Measurements from ENCODE around the gene AR. TPM values are rescaled to one million over a fixed set of nuclear protein-coding genes. Genes with fewer than 3 reads are reported as not detected.
A peak's percentile ranks its signal among the peaks of the same experiment; 100 is the strongest.

Gene AR, protein sequence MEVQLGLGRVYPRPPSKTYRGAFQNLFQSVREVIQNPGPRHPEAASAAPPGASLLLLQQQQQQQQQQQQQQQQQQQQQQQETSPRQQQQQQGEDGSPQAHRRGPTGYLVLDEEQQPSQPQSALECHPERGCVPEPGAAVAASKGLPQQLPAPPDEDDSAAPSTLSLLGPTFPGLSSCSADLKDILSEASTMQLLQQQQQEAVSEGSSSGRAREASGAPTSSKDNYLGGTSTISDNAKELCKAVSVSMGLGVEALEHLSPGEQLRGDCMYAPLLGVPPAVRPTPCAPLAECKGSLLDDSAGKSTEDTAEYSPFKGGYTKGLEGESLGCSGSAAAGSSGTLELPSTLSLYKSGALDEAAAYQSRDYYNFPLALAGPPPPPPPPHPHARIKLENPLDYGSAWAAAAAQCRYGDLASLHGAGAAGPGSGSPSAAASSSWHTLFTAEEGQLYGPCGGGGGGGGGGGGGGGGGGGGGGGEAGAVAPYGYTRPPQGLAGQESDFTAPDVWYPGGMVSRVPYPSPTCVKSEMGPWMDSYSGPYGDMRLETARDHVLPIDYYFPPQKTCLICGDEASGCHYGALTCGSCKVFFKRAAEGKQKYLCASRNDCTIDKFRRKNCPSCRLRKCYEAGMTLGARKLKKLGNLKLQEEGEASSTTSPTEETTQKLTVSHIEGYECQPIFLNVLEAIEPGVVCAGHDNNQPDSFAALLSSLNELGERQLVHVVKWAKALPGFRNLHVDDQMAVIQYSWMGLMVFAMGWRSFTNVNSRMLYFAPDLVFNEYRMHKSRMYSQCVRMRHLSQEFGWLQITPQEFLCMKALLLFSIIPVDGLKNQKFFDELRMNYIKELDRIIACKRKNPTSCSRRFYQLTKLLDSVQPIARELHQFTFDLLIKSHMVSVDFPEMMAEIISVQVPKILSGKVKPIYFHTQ
- total RNA-seq (10 to 100 TPM; 18.4 to 35.2 (median 27.0) TPM), polyA plus RNA-seq (1 to 10 TPM; 1.7 to 3.0 TPM)
- long read RNA-seq, donor 1, full-length matches to known transcripts: 16 of 36 reads
- long read RNA-seq, donor 1, partial matches to known transcripts: 3 of 36 reads
- long read RNA-seq, donor 1, other reads (novel, unspliced or antisense): 17 of 36 reads
- long read RNA-seq, donor 2, full-length matches to known transcripts: 10 of 25 reads
- long read RNA-seq, donor 2, partial matches to known transcripts: 0 of 25 reads
- long read RNA-seq, donor 2, other reads (novel, unspliced or antisense): 15 of 25 reads
- long read RNA-seq, donor 3, full-length matches to known transcripts: 38 of 54 reads
- long read RNA-seq, donor 3, partial matches to known transcripts: 3 of 54 reads
- long read RNA-seq, donor 3, other reads (novel, unspliced or antisense): 13 of 54 reads

DNA sequence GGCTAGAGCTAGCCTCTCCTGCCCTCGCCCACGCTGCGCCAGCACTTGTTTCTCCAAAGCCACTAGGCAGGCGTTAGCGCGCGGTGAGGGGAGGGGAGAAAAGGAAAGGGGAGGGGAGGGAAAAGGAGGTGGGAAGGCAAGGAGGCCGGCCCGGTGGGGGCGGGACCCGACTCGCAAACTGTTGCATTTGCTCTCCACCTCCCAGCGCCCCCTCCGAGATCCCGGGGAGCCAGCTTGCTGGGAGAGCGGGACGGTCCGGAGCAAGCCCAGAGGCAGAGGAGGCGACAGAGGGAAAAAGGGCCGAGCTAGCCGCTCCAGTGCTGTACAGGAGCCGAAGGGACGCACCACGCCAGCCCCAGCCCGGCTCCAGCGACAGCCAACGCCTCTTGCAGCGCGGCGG lies at the start of gene AR:
Gene AR (plus strand): TSS at position 204 of the 400 bp plus-strand sequence. CDS start 1,126 bp downstream, outside the sequence.
- DNase-seq (peak; percentile 60 to 70), ATAC-seq (peak; percentile 75 to 87 (median 80))
- 0 to 6% methylated on average over 8 to 30 of the region's 30 CpGs for WGBS, 2 donors
- peak within 1 kb of the TSS in 8 of 10 donors; percentile 35 to 75 (median 68) for H3K27ac ChIP-seq
- TF ChIP-seq, protein P1, sequence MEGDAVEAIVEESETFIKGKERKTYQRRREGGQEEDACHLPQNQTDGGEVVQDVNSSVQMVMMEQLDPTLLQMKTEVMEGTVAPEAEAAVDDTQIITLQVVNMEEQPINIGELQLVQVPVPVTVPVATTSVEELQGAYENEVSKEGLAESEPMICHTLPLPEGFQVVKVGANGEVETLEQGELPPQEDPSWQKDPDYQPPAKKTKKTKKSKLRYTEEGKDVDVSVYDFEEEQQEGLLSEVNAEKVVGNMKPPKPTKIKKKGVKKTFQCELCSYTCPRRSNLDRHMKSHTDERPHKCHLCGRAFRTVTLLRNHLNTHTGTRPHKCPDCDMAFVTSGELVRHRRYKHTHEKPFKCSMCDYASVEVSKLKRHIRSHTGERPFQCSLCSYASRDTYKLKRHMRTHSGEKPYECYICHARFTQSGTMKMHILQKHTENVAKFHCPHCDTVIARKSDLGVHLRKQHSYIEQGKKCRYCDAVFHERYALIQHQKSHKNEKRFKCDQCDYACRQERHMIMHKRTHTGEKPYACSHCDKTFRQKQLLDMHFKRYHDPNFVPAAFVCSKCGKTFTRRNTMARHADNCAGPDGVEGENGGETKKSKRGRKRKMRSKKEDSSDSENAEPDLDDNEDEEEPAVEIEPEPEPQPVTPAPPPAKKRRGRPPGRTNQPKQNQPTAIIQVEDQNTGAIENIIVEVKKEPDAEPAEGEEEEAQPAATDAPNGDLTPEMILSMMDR (IDR thresholded peaks at IDR 0.05): no peak
- peaks cover 0 to 5% (median 0%) of the 10 kb centered on the region in 9 donors for H3K4me1 ChIP-seq
- H3K9me3 ChIP-seq: no peaks in the 10 kb centered on the region
- no peaks in the 10 kb centered on the region for H3K36me3 ChIP-seq
- peaks cover 0 to 79% (median 0%) of the 10 kb centered on the region in 7 donors for H3K27me3 ChIP-seq
- peak within 1 kb of the TSS; percentile 36 to 57 (median 50) for H3K4me3 ChIP-seq
- intact Hi-C loops (cut with DNase I): loop anchor here in 3 of 10 donors (10.0 kb wide), 2 partner anchors 171 to 181 kb away; no protein-coding TSS in a partner anchor

DNA sequence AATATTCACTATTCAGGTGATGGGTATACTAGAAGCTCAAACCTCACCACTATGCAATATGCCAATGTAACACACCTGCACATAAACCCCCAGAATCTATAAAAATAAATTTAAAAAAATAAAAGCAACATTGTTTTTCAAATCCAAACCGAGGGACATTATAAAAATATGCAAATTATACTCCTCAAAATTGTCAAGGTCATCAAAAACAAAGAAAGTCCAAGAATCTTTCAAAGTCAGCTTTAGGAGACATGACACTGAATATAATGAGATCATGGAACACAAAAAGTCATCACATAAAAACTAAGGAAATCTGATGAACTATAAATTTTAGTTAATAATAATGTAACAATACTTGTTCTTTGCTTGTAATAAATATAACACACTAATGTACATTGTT lies 43.2 kb upstream of the AR start:
- intact Hi-C loops (cut with DNase I): no loop called here

DNA sequence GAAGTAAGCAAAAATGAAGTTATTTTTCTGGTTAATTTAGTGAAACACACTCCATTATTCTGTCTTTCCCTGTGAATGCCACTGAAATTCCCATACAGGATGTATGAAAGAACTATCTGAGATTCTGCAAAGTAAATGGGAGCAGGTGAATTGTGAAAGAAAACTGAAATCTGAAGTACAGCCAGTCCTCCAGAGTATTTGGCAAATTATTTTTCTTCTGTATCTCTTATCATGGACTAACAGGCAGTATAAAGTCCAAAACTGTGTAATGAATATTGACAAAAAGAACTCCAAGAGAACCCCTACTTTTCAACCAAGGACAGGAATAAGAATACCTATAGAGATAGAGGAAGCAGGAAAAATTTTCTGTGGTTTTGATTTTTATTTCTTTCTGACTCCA lies 40.8 kb upstream of the AR start:
- TF ChIP-seq, protein P1 (IDR thresholded peaks at IDR 0.05): no peak
- DNase-seq (no peak), ATAC-seq (no peak)
- Histone ChIP-seq H3K36me3 (no peaks in the 10 kb centered on the region), H3K4me1 (no peaks in the 10 kb centered on the region), H3K9me3 (peaks cover 0 to 14% (median 3%) of the 10 kb centered on the region in 11 donors), H3K27me3 (no peaks in the 10 kb centered on the region), H3K4me3 (no peak overlapping the region), H3K27ac (no peak overlapping the region)
- intact Hi-C loops (cut with DNase I): no loop called here

More for the DNA sequence above, 43.2 kb upstream of the AR start:
- H3K4me1 ChIP-seq: no peaks in the 10 kb centered on the region
- no peak overlapping the region for H3K27ac ChIP-seq
- peaks cover 0 to 5% (median 0%) of the 10 kb centered on the region in 11 donors for H3K9me3 ChIP-seq
- no peak for DNase-seq
- no peaks in the 10 kb centered on the region for H3K36me3 ChIP-seq
- ATAC-seq: no peak
- H3K4me3 ChIP-seq: no peak overlapping the region
- WGBS, 2 donors: 48 to 50% methylated on average over 1 of the region's 1 CpG
- H3K27me3 ChIP-seq: no peaks in the 10 kb centered on the region
- TF ChIP-seq, protein P1 (IDR thresholded peaks at IDR 0.05): no peak
